ENCODE measurements around the gene ANKFY1.

DNA sequence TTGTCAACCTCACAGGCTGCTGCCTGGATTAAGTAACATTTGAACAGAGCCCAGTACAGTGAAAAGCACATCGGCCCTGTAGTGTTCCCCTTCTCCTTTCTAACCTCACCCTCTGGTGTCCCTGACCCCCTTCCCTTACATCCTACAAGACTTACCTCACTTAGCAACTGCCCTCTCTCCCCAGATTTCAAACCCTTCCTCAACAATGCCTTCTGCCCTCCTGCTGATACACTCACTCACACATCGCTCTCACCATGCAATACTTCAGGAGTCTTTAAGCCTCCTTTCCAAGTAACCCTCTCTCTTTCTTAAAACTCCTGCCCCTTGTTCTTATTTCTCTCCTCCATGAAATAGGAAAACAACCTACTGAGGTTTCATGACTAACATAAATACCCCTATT, 138.8 kb downstream of the ANKFY1 start:
- TF ChIP-seq POLR2A (IDR thresholded peaks at IDR 0.05) (no peak), CTCF (IDR thresholded peaks at IDR 0.05) (no peak)

All from tibial nerve (tissue), 3 donors.